RCC 7860 (cell line): Measurements from ENCODE around the gene HLA-DOB.
A peak's percentile ranks its signal among the peaks of the same experiment; 100 is the strongest.

ENCODE experiments used
- DNase-seq: peaks from one replicate; pipeline ENCODE4 v3.0.0-alpha.2; 2015; ENCODE audit warnings: low spot score
- FAIRE-seq: peaks from 2 replicates; lab custom pipeline; 2012; peaks lifted over from hg19 to GRCh38; lab: Jason Lieb, UNC

Gene HLA-DOB

GRCh38 chr6:32843979-32844838 is 27.4 kb upstream of the HLA-DOB start, which contains the start of gene PSMB8:
Gene PSMB8 (minus strand): TSS chr6:32844047. CDS start chr6:32843996, 51 bp downstream.
- peak; percentile 84 for DNase-seq
- peak; percentile 65 for FAIRE-seq

GRCh38 chr6:32843331-32843978 is 26.7 kb upstream of the HLA-DOB start:
- DNase-seq (no peak), FAIRE-seq (no peak)

GRCh38 chr6:32842690-32843089 is 25.9 kb upstream of the HLA-DOB start:
- FAIRE-seq (no peak), DNase-seq (no peak)

GRCh38 chr6:32842021-32842650 is 25.3 kb upstream of the HLA-DOB start:
- no peak for FAIRE-seq

GRCh38 chr6:32840604-32841246 is 23.9 kb upstream of the HLA-DOB start:
- FAIRE-seq (no peak), DNase-seq (no peak)

More at GRCh38 chr6:32842021-32842650, 25.3 kb upstream of the HLA-DOB start:
- no peak for DNase-seq

- DNase-seq: no peak
- FAIRE-seq: no peak
Measured at GRCh38 chr6:32839356-32839755, 22.6 kb upstream of the HLA-DOB start.

- peak; percentile 76 for DNase-seq
- peak; percentile 23 for FAIRE-seq
Measured at GRCh38 chr6:32838114-32838958, 21.5 kb upstream of the HLA-DOB start, which contains the start of gene TAP2. Gene TAP2 (minus strand): TSS chr6:32838739. CDS start chr6:32838233, 506 bp downstream.

GRCh38 chr6:32837651-32838113 is 20.9 kb upstream of the HLA-DOB start:
- peak; percentile 22 for DNase-seq
- no peak for FAIRE-seq

GRCh38 chr6:32836873-32837272 is 20.1 kb upstream of the HLA-DOB start:
- FAIRE-seq: no peak
- no peak for DNase-seq

- no peak for DNase-seq
- FAIRE-seq: no peak
Measured at GRCh38 chr6:32835167-32835893, 18.5 kb upstream of the HLA-DOB start.

- DNase-seq: no peak
- FAIRE-seq: no peak
Measured at GRCh38 chr6:32833664-32834063, 16.9 kb upstream of the HLA-DOB start.

- DNase-seq (no peak), FAIRE-seq (no peak)
Measured at GRCh38 chr6:32832535-32832934, 15.7 kb upstream of the HLA-DOB start.

GRCh38 chr6:32830936-32831335 is 14.1 kb upstream of the HLA-DOB start:
- DNase-seq (no peak), FAIRE-seq (no peak)

- FAIRE-seq (no peak), DNase-seq (no peak)
Measured at GRCh38 chr6:32830017-32830416, 13.2 kb upstream of the HLA-DOB start.

- FAIRE-seq (no peak), DNase-seq (no peak)
Measured at GRCh38 chr6:32829495-32829894, 12.7 kb upstream of the HLA-DOB start.

- no peak for DNase-seq
- FAIRE-seq: no peak
Measured at GRCh38 chr6:32827025-32827424, 10.2 kb upstream of the HLA-DOB start.

GRCh38 chr6:32825966-32826365 is 9.2 kb upstream of the HLA-DOB start:
- FAIRE-seq: no peak

GRCh38 chr6:32819729-32820128 is 2.9 kb upstream of the HLA-DOB start:
- FAIRE-seq: peak; percentile 90
- DNase-seq: peak; percentile 87

More at GRCh38 chr6:32825966-32826365, 9.2 kb upstream of the HLA-DOB start:
- DNase-seq: no peak

- DNase-seq: no peak
- no peak for FAIRE-seq
Measured at GRCh38 chr6:32818867-32819266, 2.1 kb upstream of the HLA-DOB start.
